ENCODE measurements around the gene SIRT5. TPM values are rescaled to one million over a fixed set of nuclear protein-coding genes. Genes with fewer than 3 reads are reported as not detected.

The SIRT5 gene
- total and polyA plus RNA-seq, 2 experiments from 2014 or later: 9.8 to 13.1 TPM

GRCh38 chr6:13566500-13566899 is 7.9 kb upstream of the SIRT5 start:
- no peak overlapping the region for H3K4me3 ChIP-seq
- no peaks in the 10 kb centered on the region for H3K79me2 ChIP-seq (replicated peaks; ENCODE audit: insufficient read depth)
- no peak overlapping the region for H3K4me2 ChIP-seq
- TF ChIP-seq ZNF114 (CRISPR knock-in tag; IDR thresholded peaks at IDR 0.05) (no peak), ZNF462 (CRISPR knock-in tag; IDR thresholded peaks at IDR 0.05) (no peak), EZH2 (IDR thresholded peaks at IDR 0.05; ENCODE audit: low read depth, unreplicated experiment) (no peak), NANOG (IDR thresholded peaks at IDR 0.05; ENCODE audit: borderline replicate concordance) (no peak), POLR2AphosphoS5 (IDR thresholded peaks at IDR 0.05; ENCODE audit: low read depth) (no peak), EZH2phosphoT487 (IDR thresholded peaks at IDR 0.05; ENCODE audit: unreplicated experiment) (no peak), ZNF331 (CRISPR knock-in tag; IDR thresholded peaks at IDR 0.05; ENCODE audit: low read depth) (no peak), ETS1 (IDR thresholded peaks at IDR 0.05) (no peak), STAT1 (IDR thresholded peaks at IDR 0.05; ENCODE audit: unreplicated experiment) (no peak), CREB1 (CRISPR knock-in tag; IDR thresholded peaks at IDR 0.05; ENCODE audit: low read depth) (no peak), JUNB (IDR thresholded peaks at IDR 0.05; ENCODE audit: unreplicated experiment) (no peak), CTCF (conservative IDR thresholded peaks at IDR 0.05; ENCODE audit: low read depth in 2 of 2) (no peak)
- TF ChIP-seq, protein P1, sequence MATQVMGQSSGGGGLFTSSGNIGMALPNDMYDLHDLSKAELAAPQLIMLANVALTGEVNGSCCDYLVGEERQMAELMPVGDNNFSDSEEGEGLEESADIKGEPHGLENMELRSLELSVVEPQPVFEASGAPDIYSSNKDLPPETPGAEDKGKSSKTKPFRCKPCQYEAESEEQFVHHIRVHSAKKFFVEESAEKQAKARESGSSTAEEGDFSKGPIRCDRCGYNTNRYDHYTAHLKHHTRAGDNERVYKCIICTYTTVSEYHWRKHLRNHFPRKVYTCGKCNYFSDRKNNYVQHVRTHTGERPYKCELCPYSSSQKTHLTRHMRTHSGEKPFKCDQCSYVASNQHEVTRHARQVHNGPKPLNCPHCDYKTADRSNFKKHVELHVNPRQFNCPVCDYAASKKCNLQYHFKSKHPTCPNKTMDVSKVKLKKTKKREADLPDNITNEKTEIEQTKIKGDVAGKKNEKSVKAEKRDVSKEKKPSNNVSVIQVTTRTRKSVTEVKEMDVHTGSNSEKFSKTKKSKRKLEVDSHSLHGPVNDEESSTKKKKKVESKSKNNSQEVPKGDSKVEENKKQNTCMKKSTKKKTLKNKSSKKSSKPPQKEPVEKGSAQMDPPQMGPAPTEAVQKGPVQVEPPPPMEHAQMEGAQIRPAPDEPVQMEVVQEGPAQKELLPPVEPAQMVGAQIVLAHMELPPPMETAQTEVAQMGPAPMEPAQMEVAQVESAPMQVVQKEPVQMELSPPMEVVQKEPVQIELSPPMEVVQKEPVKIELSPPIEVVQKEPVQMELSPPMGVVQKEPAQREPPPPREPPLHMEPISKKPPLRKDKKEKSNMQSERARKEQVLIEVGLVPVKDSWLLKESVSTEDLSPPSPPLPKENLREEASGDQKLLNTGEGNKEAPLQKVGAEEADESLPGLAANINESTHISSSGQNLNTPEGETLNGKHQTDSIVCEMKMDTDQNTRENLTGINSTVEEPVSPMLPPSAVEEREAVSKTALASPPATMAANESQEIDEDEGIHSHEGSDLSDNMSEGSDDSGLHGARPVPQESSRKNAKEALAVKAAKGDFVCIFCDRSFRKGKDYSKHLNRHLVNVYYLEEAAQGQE (IDR thresholded peaks at IDR 0.05; ENCODE audit: unreplicated experiment): no peak
- 0 out of 2 replicates have a peak, but pooled peaks cover 4% of the 10 kb centered on the region for H3K4me1 ChIP-seq (ENCODE audit: insufficient read depth)
- DNase-seq (ENCODE audit: low spot score) (no peak), ATAC-seq (no peak)
- no peaks in the 10 kb centered on the region for H3K9me2 ChIP-seq (ENCODE audit: insufficient read depth)
- Mint-ChIP-seq H3K4me3 (no peak overlapping the region), H3K27ac (no peak overlapping the region), H3K27me3 (ENCODE audit: insufficient read depth, low read depth, poor library complexity) (peaks cover 2% of the 10 kb centered on the region), H3K9me3 (no peaks in the 10 kb centered on the region), H3K36me3 (ENCODE audit: low read depth) (no peaks in the 10 kb centered on the region), H3K4me1 (peaks cover 8% of the 10 kb centered on the region)
- no peaks in the 10 kb centered on the region for H3K27me3 ChIP-seq (ENCODE audit: insufficient read depth)
- H4K20me1 ChIP-seq (replicated peaks; ENCODE audit: insufficient read depth): no peaks in the 10 kb centered on the region
- H3K36me3 ChIP-seq (ENCODE audit: insufficient read depth): no peaks in the 10 kb centered on the region
- H3K27ac ChIP-seq (ENCODE audit: low read depth): no peak overlapping the region
- 0 out of 2 replicates have a peak overlapping the region, but pooled peaks have one; percentile 26 for H2AFZ ChIP-seq
- no peaks in the 10 kb centered on the region for H3F3A ChIP-seq (replicated peaks; ENCODE audit: low read depth)

All from GM23338 (cell line).